Right ventricle myocardium inferior (tissue), 1 donor: ENCODE measurements around the gene RNASE13. TPM values are rescaled to one million over a fixed set of nuclear protein-coding genes. Genes with fewer than 3 reads are reported as not detected.

Experiments used
- ATAC-seq: fragments of 200-7000 bp; cut with Tn5 transposase; one replicate; pipeline ENCODE4 v1.9.1; 2020; ENCODE audit warnings: mild to moderate bottlenecking, moderate library complexity
- DNase-seq: peaks from one replicate; pipeline ENCODE4 v3.0.0; 2021; ENCODE audit errors: missing footprints
- intact Hi-C: fragments of 100-400 bp; cut with DNase I; formaldehyde crosslinking; loops from one replicate; pipeline ENCODE4 v1.11.0; 2022
- total RNA-seq: library from RNA; stranded (reverse); fragmentation: NEBNext Ultra II Directional; extraction: Animal tissue kit (Norgen Biotek cat#: 25700); gene quantifications from one replicate; pipeline ENCODE4 v1.2.1, GENCODE V29; 2021
- donor health status: DM: no; HTN: yes; CAD: no; lungs with severe emphysema.

The RNASE13 gene
- total RNA-seq, 1 donor from 2014 or later: not detected

- intact Hi-C loops: loop anchor here (2.0 kb wide), 1 partner anchor 44 kb away; the partner anchor contains the start of gene ARHGEF40
- no peak for ATAC-seq
- no peak for DNase-seq
Observed at GRCh38 chr14:21026988-21027315, 7.7 kb downstream of the RNASE13 start.

- intact Hi-C loops: loop anchor here (2.0 kb wide), 1 partner anchor 44 kb away; the partner anchor contains the start of gene ARHGEF40
- ATAC-seq: no peak
Observed at GRCh38 chr14:21026274-21026987, 8.2 kb downstream of the RNASE13 start.

GRCh38 chr14:21025371-21026273 lies 9.0 kb downstream of the RNASE13 start:
- DNase-seq: peak; percentile 92
- ATAC-seq: peak; percentile 75
- intact Hi-C loops: loop anchor here (1.0 to 2.0 kb wide), 2 partner anchors 14 to 45 kb away; partner anchors contain the start of gene ARHGEF40

More at GRCh38 chr14:21026274-21026987, 8.2 kb downstream of the RNASE13 start:
- DNase-seq: no peak

DNA sequence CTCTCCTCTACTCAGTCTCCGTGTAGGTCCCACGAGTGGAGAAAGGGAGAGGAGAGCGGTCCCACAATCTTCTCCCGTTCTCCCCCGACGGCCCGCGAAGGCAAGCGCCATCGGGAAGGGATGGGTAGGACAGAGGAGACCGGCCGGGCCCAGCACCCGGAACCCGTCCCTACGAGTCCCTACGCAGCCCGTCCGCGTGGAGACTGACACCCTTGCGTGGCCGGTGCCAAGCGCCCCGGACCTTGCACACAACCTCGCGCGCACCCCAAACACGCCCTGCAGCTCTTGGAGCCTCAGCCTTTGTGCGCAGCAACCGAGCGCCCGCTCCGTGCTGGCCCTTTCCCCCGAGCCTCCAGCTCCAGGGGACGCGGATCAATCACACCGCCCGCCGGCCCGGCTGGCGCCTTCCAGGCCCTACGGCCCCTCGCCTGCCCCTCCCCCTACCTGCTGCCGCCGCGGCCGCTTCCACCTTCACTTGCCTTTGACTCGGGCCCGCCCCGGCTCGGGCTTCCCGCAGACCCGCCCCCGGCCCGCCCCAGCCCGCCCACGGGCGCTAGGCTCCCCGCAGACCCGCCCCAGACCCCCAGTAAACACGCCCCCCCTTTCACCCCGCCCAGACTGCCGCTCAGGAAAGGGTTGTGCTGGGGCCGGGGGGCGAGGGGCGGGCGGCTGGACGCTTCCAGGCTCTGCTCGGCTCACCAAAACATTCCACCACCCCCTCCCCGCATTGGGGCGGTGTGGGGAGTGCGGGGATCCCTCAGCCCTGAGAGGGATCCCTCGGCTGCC lies 9.8 kb downstream of the RNASE13 start, which contains the start of gene NDRG2:
Gene NDRG2, minus strand, starts transcription at position 477 of the 786 bp plus-strand sequence. CDS start 1,746 bp downstream, outside the sequence.
- intact Hi-C loops: loop anchor here (1.0 kb wide), 1 partner anchor 15 kb away; no protein-coding TSS in a partner anchor
- ATAC-seq (peak; percentile 87), DNase-seq (peak; percentile 93)

GRCh38 chr14:21023817-21024584 lies 10.6 kb downstream of the RNASE13 start:
- intact Hi-C loops: no loop called here
- ATAC-seq (peak; percentile 6), DNase-seq (no peak)

DNA sequence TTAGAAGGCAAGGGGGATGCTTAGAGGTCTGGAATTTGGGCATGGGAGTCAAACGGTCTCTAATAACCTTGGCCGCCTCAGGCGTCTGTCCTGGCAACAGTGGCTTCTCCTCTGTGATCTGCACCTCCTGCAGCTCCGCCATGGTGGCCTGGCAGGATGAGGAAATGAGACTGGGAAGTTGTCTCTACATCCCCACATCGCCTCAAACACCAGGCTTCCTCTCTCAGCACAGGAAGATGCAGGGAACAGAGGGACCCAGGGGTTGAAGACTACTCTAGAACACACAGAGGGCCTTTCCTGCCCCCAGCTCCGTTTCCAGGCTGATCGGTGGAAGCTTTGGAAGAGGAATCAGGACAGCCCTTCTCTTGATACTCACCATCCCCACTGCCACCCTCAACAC lies 11.4 kb downstream of the RNASE13 start:
- no peak for DNase-seq
- intact Hi-C loops: no loop called here
- no peak for ATAC-seq

- intact Hi-C loops: no loop called here
- DNase-seq (no peak), ATAC-seq (no peak)
Observed at GRCh38 chr14:21022686-21023085, 11.9 kb downstream of the RNASE13 start.

- ATAC-seq (no peak), DNase-seq (no peak)
- intact Hi-C loops: no loop called here
Observed at GRCh38 chr14:21020977-21021545, 13.5 kb downstream of the RNASE13 start.

DNA sequence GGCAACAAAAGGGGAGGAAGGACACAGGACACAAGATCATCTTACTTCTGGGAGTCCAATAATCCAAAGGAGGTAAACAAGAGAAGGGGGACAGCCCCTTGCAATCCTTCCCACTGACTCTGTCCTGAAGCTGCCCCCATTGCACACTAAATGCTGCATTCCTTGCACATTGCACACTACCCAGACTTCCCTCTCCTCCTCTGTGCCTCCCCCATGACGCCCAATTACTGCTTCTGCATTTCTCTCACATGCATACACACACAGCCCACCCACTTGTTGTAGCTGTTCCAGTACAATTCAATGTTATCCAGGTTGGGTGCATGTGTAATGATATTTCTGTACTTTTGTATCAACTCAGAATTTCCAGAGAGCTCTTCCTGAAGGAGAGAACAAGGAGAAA lies 15.2 kb downstream of the RNASE13 start:
- no peak for ATAC-seq
- intact Hi-C loops: no loop called here

DNA sequence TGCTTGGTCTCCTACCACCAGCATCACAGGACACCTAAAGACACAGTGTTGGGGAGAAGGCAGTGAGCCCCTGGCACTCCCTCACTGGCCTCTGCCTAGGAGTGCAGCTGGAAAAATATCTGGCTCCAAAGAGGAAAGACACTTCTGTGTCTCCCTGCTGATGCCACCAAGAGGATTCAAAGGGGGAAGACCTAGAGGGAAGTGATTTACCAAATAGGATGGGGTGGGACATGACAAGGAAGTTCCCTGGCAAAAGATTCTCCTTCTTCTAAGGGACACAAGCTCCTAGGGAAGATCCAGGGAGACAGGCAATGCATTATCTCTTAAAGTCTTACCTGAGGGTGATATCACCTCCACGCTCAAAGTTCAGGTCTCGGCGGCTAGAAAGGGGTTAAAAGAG lies 15.8 kb downstream of the RNASE13 start:
- DNase-seq (no peak), ATAC-seq (no peak)
- intact Hi-C loops: no loop called here

More for the DNA sequence above, 15.2 kb downstream of the RNASE13 start:
- DNase-seq: no peak

- ATAC-seq: no peak
- intact Hi-C loops: no loop called here
Observed at GRCh38 chr14:21018286-21018685, 16.3 kb downstream of the RNASE13 start.

GRCh38 chr14:21017528-21018245 lies 16.9 kb downstream of the RNASE13 start:
- intact Hi-C loops: no loop called here
- DNase-seq (no peak), ATAC-seq (no peak)

More at GRCh38 chr14:21018286-21018685, 16.3 kb downstream of the RNASE13 start:
- no peak for DNase-seq

- ATAC-seq: no peak
Observed at GRCh38 chr14:21016413-21017190, 18.0 kb downstream of the RNASE13 start.

DNA sequence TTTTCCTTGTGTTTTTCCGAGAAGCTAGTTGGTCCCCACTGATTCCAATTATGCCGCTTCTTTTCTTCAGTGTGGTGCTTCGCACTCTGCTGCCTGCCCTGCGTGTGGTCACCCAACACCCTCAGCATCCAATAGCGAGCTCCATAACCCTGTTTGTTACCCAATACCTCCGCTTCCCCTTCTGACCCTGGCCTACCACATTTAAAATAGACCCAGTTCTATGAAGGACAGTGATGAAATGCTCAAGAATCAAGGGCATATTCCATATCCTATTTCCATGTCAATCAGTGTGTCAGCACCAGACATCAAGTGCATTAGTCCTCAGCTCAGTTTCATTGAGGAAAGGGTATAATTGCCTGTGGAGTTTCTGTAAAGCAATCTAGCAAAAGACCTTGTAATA lies 19.3 kb downstream of the RNASE13 start:
- ATAC-seq (no peak), DNase-seq (no peak)
- intact Hi-C loops: loop anchor here (2.0 kb wide), 2 partner anchors 77 to 91 kb away; no protein-coding TSS in a partner anchor

More at GRCh38 chr14:21016413-21017190, 18.0 kb downstream of the RNASE13 start:
- intact Hi-C loops: no loop called here
- DNase-seq: no peak

GRCh38 chr14:21014761-21015190 lies 19.8 kb downstream of the RNASE13 start:
- DNase-seq (no peak), ATAC-seq (peak; percentile 80)
- intact Hi-C loops: loop anchor here (1.0 to 2.0 kb wide), 3 partner anchors 26 to 92 kb away; no protein-coding TSS in a partner anchor

DNA sequence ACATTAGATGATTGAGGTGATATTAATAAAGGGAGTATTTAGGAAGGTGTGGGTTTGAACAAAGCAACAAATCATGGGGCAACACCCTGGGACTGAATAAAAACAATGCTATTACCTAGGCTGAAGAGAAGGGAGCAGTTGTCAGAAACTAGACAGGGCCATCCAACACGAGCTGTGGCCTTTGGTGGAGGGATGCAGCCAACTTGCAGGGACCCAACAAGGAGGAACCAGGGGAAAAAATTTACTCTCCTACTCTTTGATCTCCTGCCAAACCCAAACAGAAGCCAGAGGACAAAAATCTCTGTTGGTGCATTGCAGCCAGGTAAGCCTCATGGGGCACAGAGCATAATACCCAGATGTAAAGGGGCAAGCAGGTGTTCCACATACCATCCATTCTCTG lies 23.5 kb downstream of the RNASE13 start:
- no peak for ATAC-seq
- no peak for DNase-seq
- intact Hi-C loops: no loop called here
